ENCODE data around the gene CER1.
"Not testable (repeated sequence)": the region's sequence is repeated elsewhere in the genome, so short reads cannot be mapped to it uniquely, and the experiment has no call there.

Gene CER1

GRCh38 chr9:14692470-14693250, 29.9 kb downstream of the CER1 start:
- H3K36me3 ChIP-seq (ENCODE audit: control insufficient read depth, insufficient read depth, low read length), result no peaks in the 10 kb centered on the region
- H3K27me3 ChIP-seq (ENCODE audit: control insufficient read depth, insufficient read depth, low read length, poor library complexity, severe bottlenecking), result peaks cover 13% of the 10 kb centered on the region
- no peaks in the 10 kb centered on the region for H3K4me1 ChIP-seq (ENCODE audit: control insufficient read depth, insufficient read depth, low read length)
- H3K27ac ChIP-seq (ENCODE audit: insufficient read depth, low read depth, low read length, poor library complexity, severe bottlenecking), result no peak overlapping the region
- 3 to 4% methylated on average over 22 to 27 of the region's 35 CpGs for WGBS, 2 experiments
- H3K9me3 ChIP-seq (ENCODE audit: control insufficient read depth, low read length), result no peaks in the 10 kb centered on the region
- peak overlapping the region; percentile 43 for H3K4me3 ChIP-seq (ENCODE audit: insufficient read depth, low read depth, low read length)

- Histone ChIP-seq H3K4me1 (ENCODE audit: control insufficient read depth, insufficient read depth, low read length) (no peaks in the 10 kb centered on the region), H3K27me3 (ENCODE audit: control insufficient read depth, insufficient read depth, low read length, poor library complexity, severe bottlenecking) (peaks cover 13% of the 10 kb centered on the region), H3K36me3 (ENCODE audit: control insufficient read depth, insufficient read depth, low read length) (peaks cover 9% of the 10 kb centered on the region), H3K4me3 (ENCODE audit: insufficient read depth, low read depth, low read length) (no peak overlapping the region), H3K9me3 (ENCODE audit: control insufficient read depth, low read length) (no peaks in the 10 kb centered on the region), H3K27ac (ENCODE audit: insufficient read depth, low read depth, low read length, poor library complexity, severe bottlenecking) (no peak overlapping the region)
- WGBS, 2 experiments, result 95 to 97% methylated on average over 7 of the region's 7 CpGs
These were observed 31.4 kb downstream of the CER1 start for GRCh38 chr9:14690948-14691730.

GRCh38 chr9:14687042-14687719, 35.4 kb downstream of the CER1 start:
- Histone ChIP-seq H3K4me1 (ENCODE audit: control insufficient read depth, insufficient read depth, low read length) (no peaks in the 10 kb centered on the region), H3K27ac (ENCODE audit: insufficient read depth, low read depth, low read length, poor library complexity, severe bottlenecking) (no peak overlapping the region), H3K36me3 (ENCODE audit: control insufficient read depth, insufficient read depth, low read length) (peaks cover 10% of the 10 kb centered on the region), H3K4me3 (ENCODE audit: insufficient read depth, low read depth, low read length) (no peak overlapping the region), H3K9me3 (ENCODE audit: control insufficient read depth, low read length) (no peaks in the 10 kb centered on the region), H3K27me3 (ENCODE audit: control insufficient read depth, insufficient read depth, low read length, poor library complexity, severe bottlenecking) (no peaks in the 10 kb centered on the region)
- WGBS, 2 experiments, result 93 to 97% methylated on average over 12 of the region's 12 CpGs

GRCh38 chr9:14686168-14686567, 36.4 kb downstream of the CER1 start:
- Histone ChIP-seq H3K4me3 (ENCODE audit: insufficient read depth, low read depth, low read length) (no peak overlapping the region), H3K36me3 (ENCODE audit: control insufficient read depth, insufficient read depth, low read length) (peaks cover 10% of the 10 kb centered on the region), H3K9me3 (ENCODE audit: control insufficient read depth, low read length) (no peaks in the 10 kb centered on the region), H3K27me3 (ENCODE audit: control insufficient read depth, insufficient read depth, low read length, poor library complexity, severe bottlenecking) (no peaks in the 10 kb centered on the region), H3K27ac (ENCODE audit: insufficient read depth, low read depth, low read length, poor library complexity, severe bottlenecking) (no peak overlapping the region), H3K4me1 (ENCODE audit: control insufficient read depth, insufficient read depth, low read length) (no peaks in the 10 kb centered on the region)

GRCh38 chr9:14682616-14683015, 39.9 kb downstream of the CER1 start:
- 96 to 97% methylated on average over 3 to 4 of the region's 4 CpGs for WGBS, 2 experiments
- not testable (repeated sequence) for H3K4me1 ChIP-seq (ENCODE audit: control insufficient read depth, insufficient read depth, low read length); H3K4me3 ChIP-seq (ENCODE audit: insufficient read depth, low read depth, low read length); H3K36me3 ChIP-seq (ENCODE audit: control insufficient read depth, insufficient read depth, low read length); H3K27ac ChIP-seq (ENCODE audit: insufficient read depth, low read depth, low read length, poor library complexity, severe bottlenecking); H3K9me3 ChIP-seq (ENCODE audit: control insufficient read depth, low read length); H3K27me3 ChIP-seq (ENCODE audit: control insufficient read depth, insufficient read depth, low read length, poor library complexity, severe bottlenecking)

- H3K9me3 ChIP-seq (ENCODE audit: control insufficient read depth, low read length), result no peaks in the 10 kb centered on the region
- 91 to 96% methylated on average over 2 of the region's 3 CpGs for WGBS, 2 experiments
- no peaks in the 10 kb centered on the region for H3K4me1 ChIP-seq (ENCODE audit: control insufficient read depth, insufficient read depth, low read length)
- H3K4me3 ChIP-seq (ENCODE audit: insufficient read depth, low read depth, low read length), result no peak overlapping the region
- H3K36me3 ChIP-seq (ENCODE audit: control insufficient read depth, insufficient read depth, low read length), result no peaks in the 10 kb centered on the region
- no peaks in the 10 kb centered on the region for H3K27me3 ChIP-seq (ENCODE audit: control insufficient read depth, insufficient read depth, low read length, poor library complexity, severe bottlenecking)
- no peak overlapping the region for H3K27ac ChIP-seq (ENCODE audit: insufficient read depth, low read depth, low read length, poor library complexity, severe bottlenecking)
These were observed 43.8 kb downstream of the CER1 start for GRCh38 chr9:14678776-14679175.

- 94 to 97% methylated on average over 6 of the region's 6 CpGs for WGBS, 2 experiments
- Histone ChIP-seq H3K27ac (ENCODE audit: insufficient read depth, low read depth, low read length, poor library complexity, severe bottlenecking) (no peak overlapping the region), H3K4me1 (ENCODE audit: control insufficient read depth, insufficient read depth, low read length) (no peaks in the 10 kb centered on the region), H3K4me3 (ENCODE audit: insufficient read depth, low read depth, low read length) (no peak overlapping the region), H3K36me3 (ENCODE audit: control insufficient read depth, insufficient read depth, low read length) (no peaks in the 10 kb centered on the region), H3K9me3 (ENCODE audit: control insufficient read depth, low read length) (no peaks in the 10 kb centered on the region), H3K27me3 (ENCODE audit: control insufficient read depth, insufficient read depth, low read length, poor library complexity, severe bottlenecking) (no peaks in the 10 kb centered on the region)
These were observed 44.7 kb downstream of the CER1 start for GRCh38 chr9:14677872-14678271.

GRCh38 chr9:14677396-14677795, 45.1 kb downstream of the CER1 start:
- no peaks in the 10 kb centered on the region for H3K9me3 ChIP-seq (ENCODE audit: control insufficient read depth, low read length)
- H3K27me3 ChIP-seq (ENCODE audit: control insufficient read depth, insufficient read depth, low read length, poor library complexity, severe bottlenecking), result no peaks in the 10 kb centered on the region
- no peak overlapping the region for H3K27ac ChIP-seq (ENCODE audit: insufficient read depth, low read depth, low read length, poor library complexity, severe bottlenecking)
- no peak overlapping the region for H3K4me3 ChIP-seq (ENCODE audit: insufficient read depth, low read depth, low read length)
- no peaks in the 10 kb centered on the region for H3K4me1 ChIP-seq (ENCODE audit: control insufficient read depth, insufficient read depth, low read length)
- 88 to 97% methylated on average over 2 of the region's 2 CpGs for WGBS, 2 experiments
- H3K36me3 ChIP-seq (ENCODE audit: control insufficient read depth, insufficient read depth, low read length), result no peaks in the 10 kb centered on the region

- H3K4me3 ChIP-seq (ENCODE audit: insufficient read depth, low read depth, low read length), result no peak overlapping the region
- H3K36me3 ChIP-seq (ENCODE audit: control insufficient read depth, insufficient read depth, low read length), result no peaks in the 10 kb centered on the region
- H3K27me3 ChIP-seq (ENCODE audit: control insufficient read depth, insufficient read depth, low read length, poor library complexity, severe bottlenecking), result no peaks in the 10 kb centered on the region
- no peaks in the 10 kb centered on the region for H3K4me1 ChIP-seq (ENCODE audit: control insufficient read depth, insufficient read depth, low read length)
- H3K27ac ChIP-seq (ENCODE audit: insufficient read depth, low read depth, low read length, poor library complexity, severe bottlenecking), result no peak overlapping the region
- WGBS, 2 experiments, result 87 to 95% methylated on average over 3 of the region's 3 CpGs
- H3K9me3 ChIP-seq (ENCODE audit: control insufficient read depth, low read length), result no peaks in the 10 kb centered on the region
These were observed 47.9 kb downstream of the CER1 start for GRCh38 chr9:14674630-14675029.

- Histone ChIP-seq H3K4me3 (ENCODE audit: insufficient read depth, low read depth, low read length) (no peak overlapping the region), H3K9me3 (ENCODE audit: control insufficient read depth, low read length) (no peaks in the 10 kb centered on the region), H3K27ac (ENCODE audit: insufficient read depth, low read depth, low read length, poor library complexity, severe bottlenecking) (no peak overlapping the region), H3K27me3 (ENCODE audit: control insufficient read depth, insufficient read depth, low read length, poor library complexity, severe bottlenecking) (no peaks in the 10 kb centered on the region), H3K36me3 (ENCODE audit: control insufficient read depth, insufficient read depth, low read length) (no peaks in the 10 kb centered on the region), H3K4me1 (ENCODE audit: control insufficient read depth, insufficient read depth, low read length) (no peaks in the 10 kb centered on the region)
- WGBS, 2 experiments, result 96 to 97% methylated on average over 3 of the region's 3 CpGs
These were observed 51.2 kb downstream of the CER1 start for GRCh38 chr9:14671377-14671776.
